ENCODE results near the gene CNOT1.

DNA sequence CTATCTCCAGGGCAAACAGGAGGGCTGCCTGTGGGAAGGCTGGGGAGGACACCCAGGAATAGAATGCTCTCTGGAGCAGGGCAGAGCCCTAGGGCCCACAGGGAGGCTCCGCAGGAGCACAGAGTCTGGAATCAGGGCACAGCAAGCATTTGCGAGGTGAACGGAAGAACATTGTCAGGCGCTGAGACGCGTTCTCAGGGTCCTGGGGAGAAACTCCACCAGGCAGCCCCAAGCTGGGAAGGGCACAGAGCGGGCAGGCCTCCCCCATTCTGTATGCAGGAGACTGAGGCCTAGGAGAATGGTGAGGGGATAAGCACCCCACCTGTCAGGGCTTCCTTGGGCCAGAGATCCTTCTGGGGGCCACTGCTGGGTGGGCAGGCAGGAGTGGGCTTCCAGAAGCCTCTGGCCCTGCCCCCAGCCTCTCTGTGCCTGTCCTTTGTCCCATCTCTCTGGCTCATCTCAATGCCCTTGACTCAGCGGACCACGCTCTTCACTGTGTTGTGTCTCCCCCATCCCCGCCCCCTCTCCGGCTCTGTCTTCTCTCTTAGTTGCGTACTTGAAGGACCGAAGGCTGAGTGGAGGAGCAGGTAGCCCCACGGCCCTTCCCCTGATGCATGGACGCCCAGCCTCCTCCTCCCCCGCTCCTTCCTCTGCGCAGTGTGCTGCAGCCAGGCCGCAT lies 119.4 kb downstream of the CNOT1 start:
- no peak for TF ChIP-seq POLR2A (IDR thresholded peaks at IDR 0.05)
- TF ChIP-seq POLR2AphosphoS5 (IDR thresholded peaks at IDR 0.05): no peak

Measured in transverse colon (tissue), 3 donors.